GM13976 (cell line): ENCODE data around the gene KCNQ1.
"Not testable (repeated sequence)": the region's sequence is repeated elsewhere in the genome, so short reads cannot be mapped to it uniquely, and the experiment has no call there.

ENCODE experiments used
- DNase-seq: peaks from one replicate; pipeline ENCODE4 v3.0.0; 2012; ENCODE audit warnings: low spot score
- CTCF ChIP-seq: IDR thresholded peaks from 2 replicates; pipeline ENCODE4 v1.5.1; 2012; ENCODE audit warnings: borderline replicate concordance, mild to moderate bottlenecking; ENCODE audit not compliant: insufficient read depth; ENCODE audit errors: extremely low read depth, missing control alignments, control extremely low read depth
- in situ Hi-C: fragments of 300-500 bp; cut with MboI; formaldehyde crosslinking; loops from one replicate; pipeline ENCODE4 v1.12.0; 2022; ENCODE audit warnings: low sequenced_read_pairs, mixed read lengths, inconsistent platforms; ENCODE audit not compliant: unreplicated experiment

KCNQ1 gene

GRCh38 chr11:2484576-2485125 is 39.8 kb downstream of the KCNQ1 start:
- DNase-seq, result no peak
- in situ Hi-C loops, result no loop called here
- no peak for TF ChIP-seq CTCF

- TF ChIP-seq CTCF, result no peak
- in situ Hi-C loops, result no loop called here
- DNase-seq, result no peak
Observed at GRCh38 chr11:2488004-2488403, 43.2 kb downstream of the KCNQ1 start.

GRCh38 chr11:2489083-2489482 is 44.3 kb downstream of the KCNQ1 start:
- in situ Hi-C loops, result no loop called here
- no peak for DNase-seq
- TF ChIP-seq CTCF, result no peak

- in situ Hi-C loops, DNase-seq: not testable (repeated sequence)
Observed at GRCh38 chr11:2497951-2498350, 53.1 kb downstream of the KCNQ1 start.

GRCh38 chr11:2498750-2499149 is 53.9 kb downstream of the KCNQ1 start:
- no peak for DNase-seq
- in situ Hi-C loops, result no loop called here
- TF ChIP-seq CTCF, result no peak

GRCh38 chr11:2507212-2507901 is 62.5 kb downstream of the KCNQ1 start:
- no peak for TF ChIP-seq CTCF
- no peak for DNase-seq
- in situ Hi-C loops, result no loop called here

GRCh38 chr11:2507945-2508749 is 63.3 kb downstream of the KCNQ1 start:
- in situ Hi-C loops, result no loop called here
- TF ChIP-seq CTCF, result no peak
- no peak for DNase-seq
